Endothelial cell of umbilical vein (primary cell): ENCODE measurements around the gene SIRPG. TPM values are rescaled to one million over a fixed set of nuclear protein-coding genes. Genes with fewer than 3 reads are reported as not detected.

Experiments
- BruUV-seq: library from RNA; stranded (reverse); fragments of 400-500 nt; replicated peaks from 2 replicates; lab custom pipeline; 2021; lab: Mats Ljungman, UMichigan
- CTCF ChIA-PET: fragments of 300-600, 350-600 bp; sonication (Branson Sonifier 250); formaldehyde crosslinking; loops from one replicate; lab custom pipeline; 2021; ENCODE audit warnings: antibody characterized with exemption, inconsistent platforms; lab: Charles Lee
- POLR2A ChIA-PET: fragments of 300-600, 350-600 bp; sonication (Branson Sonifier 250); formaldehyde crosslinking; loops from one replicate; lab custom pipeline; 2021; ENCODE audit warnings: antibody characterized with exemption, inconsistent platforms; lab: Charles Lee
- DNase-seq: peaks from one replicate; pipeline ENCODE4 v3.0.0-alpha.2; 2011; ENCODE audit warnings: low read depth, low spot score
- FAIRE-seq: peaks from 2 replicates; lab custom pipeline; 2011; peaks lifted over from hg19 to GRCh38; lab: Jason Lieb, UNC
- H2AFZ ChIP-seq: 2 replicates; pipeline ENCODE4 v1.6.0; 2012; ENCODE audit warnings: low read depth, low read length, control low read depth, inconsistent platforms
- H3K27ac ChIP-seq: 2 replicates; pipeline ENCODE4 v1.5.1; 2011; ENCODE audit warnings: low read depth, mild to moderate bottlenecking, control low read depth, low read length, moderate library complexity; ENCODE audit not compliant: insufficient read depth
- H3K27me3 ChIP-seq, 2 experiments: 2 replicates each; pipeline versions ENCODE4 v1.6.0 to v1.6.1; 2011; ENCODE audit warnings: low read length in 2 of 2, mixed read lengths in 1 of 2; ENCODE audit not compliant: control insufficient read depth in 2 of 2, insufficient read depth in 2 of 2
- H3K36me3 ChIP-seq, 2 experiments: 2 replicates in 1 of 2; 3 replicates in 1 of 2; pipeline ENCODE4 v1.5.1; 2011; ENCODE audit warnings: low read length in 2 of 2, mild to moderate bottlenecking in 1 of 2, moderate library complexity in 1 of 2; ENCODE audit not compliant: control insufficient read depth in 2 of 2, insufficient read depth in 2 of 2; ENCODE audit errors: extremely low read depth in 1 of 2
- H3K4me1 ChIP-seq: 3 replicates; pipeline ENCODE4 v1.5.1; 2011; ENCODE audit warnings: mild to moderate bottlenecking, low read length; ENCODE audit not compliant: control insufficient read depth, insufficient read depth; ENCODE audit errors: extremely low read depth
- H3K4me2 ChIP-seq: 2 replicates; pipeline ENCODE4 v1.6.1; 2011; ENCODE audit warnings: low read length, control low read depth, mixed read lengths; ENCODE audit not compliant: insufficient read depth
- H3K4me3 ChIP-seq, 3 experiments: fragments of 200-600 bp in 1 of 3; sonication (generic), shearing (Covaris generic) in 1 of 3; replicated peaks in 1 of 3; 2 replicates each; pipeline ENCODE4 v1.5.1; 2011 to 2016; ENCODE audit warnings: control low read depth in 3 of 3, low read length in 3 of 3, mild to moderate bottlenecking in 2 of 3, inconsistent platforms in 1 of 3, low read depth in 1 of 3, moderate library complexity in 1 of 3; ENCODE audit not compliant: insufficient read depth in 1 of 3
- H3K79me2 ChIP-seq: 2 replicates; pipeline ENCODE4 v1.6.0; 2012; ENCODE audit warnings: low read length, inconsistent platforms; ENCODE audit not compliant: control insufficient read depth, insufficient read depth
- H3K9ac ChIP-seq: replicated peaks from 2 replicates; pipeline ENCODE3; 2011; ENCODE audit warnings: low read length, control low read depth; ENCODE audit not compliant: insufficient read depth; ENCODE audit errors: extremely low read depth
- H3K9me1 ChIP-seq: replicated peaks from 3 replicates; pipeline ENCODE4 v1.6.0; 2011; ENCODE audit warnings: mild to moderate bottlenecking, low read length; ENCODE audit not compliant: control insufficient read depth, insufficient read depth; ENCODE audit errors: extremely low read depth
- H3K9me3 ChIP-seq: replicated peaks from 2 replicates; pipeline ENCODE4 v1.5.1; 2012; ENCODE audit warnings: low read length, inconsistent platforms; ENCODE audit not compliant: control insufficient read depth, insufficient read depth
- H4K20me1 ChIP-seq: replicated peaks from 2 replicates; pipeline ENCODE3; 2011; ENCODE audit warnings: mild to moderate bottlenecking, low read length; ENCODE audit not compliant: control insufficient read depth, insufficient read depth; ENCODE audit errors: extremely low read depth
- CTCF ChIP-seq, 2 donors: IDR thresholded peaks; 1 replicate in 1 of 2; 2 replicates in 1 of 2; pipeline ENCODE4 v1.5.1; 2011; ENCODE audit warnings: low read length in 2 of 2, mild to moderate bottlenecking in 2 of 2, moderate library complexity in 2 of 2, control low read depth in 1 of 2, inconsistent platforms in 1 of 2, low read depth in 1 of 2; ENCODE audit not compliant: insufficient read depth in 1 of 2; ENCODE audit errors: extremely low read depth in 1 of 2
- EZH2 ChIP-seq: IDR thresholded peaks from 2 replicates; pipeline ENCODE4 v1.6.1; 2012; ENCODE audit warnings: borderline replicate concordance, low read depth, mild to moderate bottlenecking, moderate library complexity, low read length, inconsistent platforms; ENCODE audit not compliant: severe bottlenecking
- FOS ChIP-seq: IDR thresholded peaks from 2 replicates; pipeline ENCODE4 v1.6.1; 2011; ENCODE audit warnings: mild to moderate bottlenecking, low read length, moderate library complexity, borderline replicate concordance; ENCODE audit not compliant: insufficient read depth
- GATA2 ChIP-seq: IDR thresholded peaks from 2 replicates; pipeline ENCODE4 v1.7.0; 2011; ENCODE audit warnings: low read depth, mild to moderate bottlenecking, moderate library complexity, mixed read lengths, low read length; ENCODE audit not compliant: insufficient read length, insufficient read depth
- MAX ChIP-seq: IDR thresholded peaks from 2 replicates; pipeline ENCODE4 v1.6.1; 2011; ENCODE audit not compliant: insufficient read depth, insufficient read length
- POLR2A ChIP-seq: IDR thresholded peaks from 2 replicates; pipeline ENCODE4 v1.6.1; 2012; ENCODE audit warnings: low read depth, mild to moderate bottlenecking, control low read depth, low read length
- dilution Hi-C: fragments of 300-500 bp; cut with MboI; formaldehyde crosslinking; loops from one replicate; pipeline ENCODE4 v1.15.0; 2019; ENCODE audit warnings: low sequenced_read_pairs; ENCODE audit not compliant: extremely low pct_ligation_motif_present
- intact Hi-C: fragments of 100-400 bp; cut with micrococcal nuclease; formaldehyde crosslinking; loops from one replicate; pipeline ENCODE4 v1.10.0; 2022
- polyA plus RNA-seq, 4 experiments: library from polyadenylated mRNA; depleted of rRNA in 3 of 4; stranded (reverse) in 3 of 4; unstranded in 1 of 4; fragments of >200 nt; gene quantifications; 2 replicates each; pipeline versions ENCODE4 v1.2.1 to v1.2.3, GENCODE V29; 2011 to 2012; ENCODE audit warnings: missing spikeins in 1 of 4
- total RNA-seq: library from RNA; stranded (reverse); gene quantifications from 2 replicates; pipeline ENCODE4 v1.2.3, GENCODE V29; 2021

Gene SIRPG
- total and polyA plus RNA-seq, 2 donors (not counting 3 experiments of a cell fraction or from before 2014, with no cell fraction given): not detected

GRCh38 chr20:1632178-1632577 lies 25.4 kb downstream of the SIRPG start:
- H3K4me2 ChIP-seq: no peak overlapping the region
- DNase-seq (no peak), FAIRE-seq (no peak)
- H3K79me2 ChIP-seq: no peaks in the 10 kb centered on the region
- no peak overlapping the region for H2AFZ ChIP-seq
- ChIA-PET CTCF (no interaction called here), POLR2A (no interaction called here)
- intact Hi-C loops (no loop called here), dilution Hi-C loops (no loop called here)
- H3K4me1 ChIP-seq: peaks cover 14% of the 10 kb centered on the region
- no peak overlapping the region for H3K27ac ChIP-seq
- H4K20me1 ChIP-seq: no peaks in the 10 kb centered on the region
- H3K27me3 ChIP-seq: no peaks in the 10 kb centered on the region
- BruUV-seq: no TSS peak
- H3K4me3 ChIP-seq: no peak overlapping the region
- no peak for TF ChIP-seq EZH2
- no peak for TF ChIP-seq FOS
- no peak for TF ChIP-seq CTCF (IDR thresholded peaks at IDR 0.05; ENCODE audit: extremely low read depth in 1 of 2, insufficient read depth in 1 of 2, low read depth in 1 of 2, low read length in 2 of 2)
- TF ChIP-seq POLR2A: no peak
- no peak for TF ChIP-seq MAX
- TF ChIP-seq GATA2: no peak
- no peak overlapping the region for H3K9ac ChIP-seq
- H3K9me1 ChIP-seq: no peaks in the 10 kb centered on the region
- no peaks in the 10 kb centered on the region for H3K9me3 ChIP-seq
- H3K36me3 ChIP-seq: no peaks in the 10 kb centered on the region
